NCI-H2227 treated with DMSO at 0.1 percent for 48 hours (cell line): ENCODE measurements around the gene IL1R1.

ENCODE experiments used
- DNase-seq: peaks from one replicate; lab custom pipeline; 2025; lab: John Stamatoyannopoulos, UW

Gene IL1R1

DNA sequence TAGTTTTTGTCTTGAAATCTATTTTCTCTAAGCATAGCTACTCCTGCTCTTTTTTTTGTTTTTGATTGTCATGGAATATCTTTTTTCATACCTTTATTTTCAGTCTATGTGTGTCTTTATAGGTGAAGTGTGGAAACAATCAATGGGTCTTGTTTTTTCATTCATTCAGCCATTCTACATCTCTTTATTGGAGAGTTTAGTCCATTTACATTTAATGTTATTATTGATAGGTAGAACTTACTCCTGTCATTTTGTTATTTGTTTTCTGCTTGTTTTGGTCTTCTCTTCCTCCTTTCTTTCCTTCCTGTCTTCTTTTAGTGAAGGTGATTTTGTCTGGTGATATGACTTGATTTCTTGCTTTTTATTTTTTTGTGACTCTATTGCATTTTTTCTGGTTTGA lies 62.1 kb downstream of the IL1R1 start:
- no peak for DNase-seq

DNA sequence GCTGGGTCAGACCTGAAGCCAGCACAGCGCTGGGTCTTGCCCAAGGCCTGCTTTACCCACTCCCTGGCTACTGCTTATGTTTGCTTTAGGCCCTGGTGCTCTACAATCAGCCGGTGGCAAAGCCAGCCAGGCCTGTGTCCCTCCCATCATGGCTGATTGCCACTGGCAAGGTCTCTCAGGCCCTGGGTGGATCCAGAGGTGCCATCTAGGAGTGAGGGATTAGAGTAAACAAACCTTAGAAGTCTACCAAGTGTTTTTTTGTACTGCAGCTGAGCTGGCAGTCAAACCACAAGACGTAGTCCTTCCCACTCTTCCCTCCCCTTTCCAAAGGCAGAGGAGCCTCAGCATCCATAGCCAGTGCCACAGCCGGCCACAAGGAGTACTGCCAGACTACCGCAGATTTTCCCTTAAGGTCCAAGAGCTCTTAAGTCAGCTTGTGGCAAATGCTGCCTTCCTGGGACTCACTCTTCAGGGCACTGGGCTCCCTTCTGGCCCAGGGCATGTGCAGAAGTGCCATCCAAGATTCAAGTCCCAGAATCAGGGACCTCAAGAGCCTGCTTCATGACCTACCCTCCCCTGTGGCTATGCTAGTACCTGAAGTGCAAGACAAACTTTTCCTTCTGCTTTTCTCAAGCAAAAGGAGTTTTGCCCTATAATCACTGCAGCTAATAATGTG lies 64.3 kb downstream of the IL1R1 start:
- DNase-seq: no peak

DNA sequence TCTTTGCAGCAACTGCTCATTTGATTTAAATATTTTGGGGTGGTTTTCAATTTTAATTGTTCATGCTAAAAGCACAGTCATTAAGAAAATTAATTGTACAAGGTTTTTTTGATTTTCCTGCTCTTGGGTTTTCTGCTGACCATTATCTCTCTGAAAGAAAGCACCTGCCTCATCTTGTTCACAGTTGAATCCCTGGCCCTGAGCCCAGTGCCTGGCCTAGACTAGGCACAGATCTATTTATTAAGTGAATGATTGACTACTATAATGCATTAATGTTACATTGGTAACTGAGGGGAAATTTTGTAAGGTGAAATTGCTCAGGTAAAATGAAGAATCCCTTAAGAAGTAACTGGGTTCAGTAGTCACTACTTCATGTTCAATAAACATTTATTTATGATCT lies 66.2 kb downstream of the IL1R1 start:
- no peak for DNase-seq

DNA sequence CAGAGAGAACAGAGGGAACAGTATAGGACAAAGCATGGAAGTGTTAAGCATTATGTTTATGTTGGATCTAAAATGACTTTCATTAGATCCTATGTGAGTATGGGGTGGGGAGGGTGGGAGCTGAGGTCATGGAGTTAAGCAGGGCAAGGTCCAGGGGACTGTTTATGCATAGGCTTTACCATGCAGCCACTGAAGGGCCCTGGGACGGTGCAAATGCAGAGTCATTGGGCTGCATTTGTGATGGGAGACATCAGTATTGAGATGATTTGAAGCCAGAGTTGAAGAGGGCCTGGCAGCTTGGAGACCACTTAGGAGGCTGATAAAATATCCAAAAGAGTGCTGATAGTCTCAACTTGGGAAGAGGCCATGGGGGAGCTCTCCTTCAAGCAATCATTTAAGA lies 66.9 kb downstream of the IL1R1 start:
- no peak for DNase-seq

DNA sequence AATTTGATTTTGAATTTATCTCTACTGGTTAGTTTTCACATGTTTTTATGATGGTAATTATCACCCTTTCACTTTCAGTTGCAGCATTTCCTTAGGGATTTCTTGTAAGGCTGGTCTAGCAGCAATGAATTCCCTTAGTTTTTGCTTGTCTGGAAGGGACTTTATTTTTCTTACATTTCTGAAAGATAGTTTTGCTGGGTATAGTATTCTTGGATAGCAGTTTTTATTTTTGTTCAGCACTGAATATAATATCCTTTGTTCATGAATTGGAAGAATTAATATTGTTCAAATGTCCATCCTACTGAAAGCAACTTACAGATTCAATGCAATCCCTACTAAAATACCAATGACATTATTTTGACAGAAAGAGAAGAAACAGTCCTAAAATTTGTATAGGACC lies 74.5 kb downstream of the IL1R1 start:
- DNase-seq: no peak

DNA sequence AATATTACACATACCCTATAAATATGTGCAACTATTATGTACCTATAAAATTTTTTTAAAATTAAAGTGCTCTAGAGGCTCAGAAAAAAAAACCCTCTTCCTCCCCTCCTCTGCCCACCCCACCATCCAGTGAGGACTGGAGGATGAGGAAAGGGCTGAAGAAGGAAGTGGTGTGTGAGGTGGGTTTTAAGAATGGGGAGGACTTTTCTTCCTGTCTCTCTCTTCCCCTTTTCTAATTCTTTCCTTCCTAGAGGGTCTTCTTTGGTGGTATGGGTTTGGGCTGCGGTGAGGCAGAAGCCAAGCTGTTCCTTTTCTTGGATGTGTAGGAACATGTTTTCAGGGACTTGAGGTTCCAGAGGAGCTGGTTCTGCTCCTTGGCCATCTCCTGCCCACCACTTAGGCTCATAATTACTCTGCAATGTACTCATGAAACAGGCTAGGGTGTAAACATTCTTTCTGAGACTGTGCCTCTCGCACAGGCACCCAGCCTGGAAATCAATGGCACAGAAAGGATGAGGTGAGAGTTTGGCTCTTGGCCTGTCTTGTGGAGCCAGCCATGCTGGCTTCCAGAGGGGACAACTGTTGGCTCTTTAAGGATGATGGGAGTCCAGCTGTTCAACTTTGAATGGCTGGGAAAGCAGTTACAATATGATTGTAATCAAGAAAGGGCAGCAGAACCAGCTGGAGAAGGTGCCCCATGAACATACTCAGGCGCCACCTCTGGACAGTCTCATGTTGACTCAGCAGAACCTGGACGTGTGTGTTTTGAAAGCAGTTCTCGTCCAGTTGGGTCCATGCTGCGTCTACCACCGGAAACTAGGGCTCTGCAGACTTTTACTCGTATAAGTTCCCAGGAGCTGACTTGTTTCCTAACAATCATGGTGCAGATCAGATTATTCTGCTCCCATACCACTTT lies 82.5 kb downstream of the IL1R1 start:
- no peak for DNase-seq

DNA sequence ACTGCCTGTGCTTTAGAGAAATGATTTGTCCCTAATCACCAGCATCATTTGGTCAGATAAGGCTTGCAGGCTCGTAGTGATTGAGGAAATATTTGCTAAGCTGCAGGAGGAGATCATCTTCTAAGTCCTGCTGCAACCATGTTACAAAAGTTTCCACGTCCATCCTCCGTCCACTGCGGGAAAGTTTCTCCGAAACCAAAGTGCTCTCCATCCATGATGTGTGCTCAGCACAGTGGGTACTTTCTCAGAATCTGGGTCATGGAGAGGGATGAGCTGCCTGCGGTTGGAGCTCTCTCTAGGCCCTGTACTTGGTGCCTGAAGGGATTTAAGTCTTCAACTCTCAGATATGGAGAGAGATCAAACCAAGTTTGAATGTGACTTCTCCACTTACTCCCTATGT lies 83.6 kb downstream of the IL1R1 start:
- DNase-seq: no peak

DNA sequence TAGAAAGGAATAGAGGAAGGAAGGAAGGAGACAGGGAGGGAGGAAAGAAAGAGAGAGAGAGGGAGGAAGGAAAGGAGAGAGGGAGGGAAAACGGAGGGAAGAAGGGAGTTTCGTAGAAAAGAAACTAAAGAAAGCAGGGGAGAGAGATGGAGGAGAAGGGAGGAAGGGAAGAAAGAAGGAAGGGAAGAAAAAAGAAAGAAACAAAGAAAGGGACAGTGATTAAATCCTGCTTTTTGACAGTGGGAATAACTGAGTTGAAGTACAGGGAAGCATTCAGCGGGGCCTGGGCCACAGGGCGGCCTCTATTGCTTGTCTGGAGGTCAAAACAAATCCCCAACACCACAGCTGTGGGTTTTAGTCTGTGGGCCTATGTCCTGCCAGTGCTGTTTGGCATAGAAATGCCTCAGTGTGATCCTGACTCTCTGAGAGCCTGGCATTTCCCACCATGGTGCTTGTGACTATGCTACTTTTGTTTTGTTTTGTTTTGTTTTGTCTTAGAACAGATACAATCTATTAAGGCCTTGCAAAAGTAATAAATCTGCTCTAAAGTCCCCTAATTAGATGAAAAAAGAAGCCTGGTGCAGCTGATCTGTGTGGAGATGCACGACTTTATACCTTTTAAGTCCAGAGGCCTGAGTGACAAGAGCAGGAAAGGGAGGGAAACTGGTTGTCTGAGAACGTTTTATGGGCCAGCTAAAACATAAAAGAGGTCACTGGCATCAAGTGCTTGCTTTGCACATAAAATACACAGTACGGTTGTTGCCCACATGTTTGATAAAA lies 84.3 kb downstream of the IL1R1 start:
- DNase-seq: no peak

DNA sequence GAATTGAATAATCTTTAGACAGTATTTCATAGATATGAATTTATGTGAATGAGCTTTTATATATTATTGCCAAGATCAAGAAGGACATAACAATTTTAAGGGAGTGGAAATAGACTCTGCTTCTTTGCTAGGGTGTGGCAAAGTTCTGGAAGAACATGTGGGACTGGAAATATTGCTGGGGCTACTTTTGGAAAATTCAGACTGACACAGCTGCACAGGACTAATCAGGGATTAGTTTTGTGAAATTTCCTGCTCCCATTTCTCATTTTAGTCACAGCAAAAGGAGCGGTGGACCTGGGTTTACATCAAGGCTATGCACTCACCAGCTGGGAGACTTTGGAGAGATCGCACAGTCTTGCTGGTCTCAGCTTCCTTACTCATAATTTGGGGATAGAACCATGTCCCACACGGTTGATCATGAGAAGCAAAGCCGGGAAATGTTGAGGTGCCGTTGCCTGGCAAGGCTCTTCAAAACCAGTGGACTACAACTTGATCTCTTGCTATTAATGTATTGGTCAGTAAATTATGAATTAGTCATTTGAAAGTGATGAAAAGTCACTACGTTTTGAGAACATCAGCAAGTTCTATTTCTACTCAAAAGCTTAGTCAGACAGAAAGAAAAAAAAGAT lies 86.7 kb downstream of the IL1R1 start:
- no peak for DNase-seq
